ENCODE data around the gene FBXW12.

GRCh38 chr3:48398701-48399386, 26.8 kb downstream of the FBXW12 start:
- TF ChIP-seq, protein P1, sequence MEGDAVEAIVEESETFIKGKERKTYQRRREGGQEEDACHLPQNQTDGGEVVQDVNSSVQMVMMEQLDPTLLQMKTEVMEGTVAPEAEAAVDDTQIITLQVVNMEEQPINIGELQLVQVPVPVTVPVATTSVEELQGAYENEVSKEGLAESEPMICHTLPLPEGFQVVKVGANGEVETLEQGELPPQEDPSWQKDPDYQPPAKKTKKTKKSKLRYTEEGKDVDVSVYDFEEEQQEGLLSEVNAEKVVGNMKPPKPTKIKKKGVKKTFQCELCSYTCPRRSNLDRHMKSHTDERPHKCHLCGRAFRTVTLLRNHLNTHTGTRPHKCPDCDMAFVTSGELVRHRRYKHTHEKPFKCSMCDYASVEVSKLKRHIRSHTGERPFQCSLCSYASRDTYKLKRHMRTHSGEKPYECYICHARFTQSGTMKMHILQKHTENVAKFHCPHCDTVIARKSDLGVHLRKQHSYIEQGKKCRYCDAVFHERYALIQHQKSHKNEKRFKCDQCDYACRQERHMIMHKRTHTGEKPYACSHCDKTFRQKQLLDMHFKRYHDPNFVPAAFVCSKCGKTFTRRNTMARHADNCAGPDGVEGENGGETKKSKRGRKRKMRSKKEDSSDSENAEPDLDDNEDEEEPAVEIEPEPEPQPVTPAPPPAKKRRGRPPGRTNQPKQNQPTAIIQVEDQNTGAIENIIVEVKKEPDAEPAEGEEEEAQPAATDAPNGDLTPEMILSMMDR (conservative IDR thresholded peaks at IDR 0.05 in 1 of 2, IDR thresholded peaks at IDR 0.05 in 1 of 2; ENCODE audit: extremely low read depth in 1 of 2, insufficient read depth in 1 of 2, low read depth in 1 of 2, low read length in 2 of 2): no peak
- TF ChIP-seq EZH2 (IDR thresholded peaks at IDR 0.05; ENCODE audit: borderline replicate concordance, low read length): no peak
